ENCODE data around the gene TEX35.

The TEX35 gene

GRCh38 chr1:178496410-178497135, 16.3 kb upstream of the TEX35 start, which contains the start of gene CLEC20A:
TSS of gene CLEC20A (minus strand) at chr1:178496964. CDS start at chr1:178496939, 25 bp downstream.
- DNase-seq (ENCODE audit: extremely low spot score) = no peak
- POLR2A ChIA-PET = no interaction called here
- TF ChIP-seq NFRKB (IDR thresholded peaks at IDR 0.05) (no peak), ZNF384 (IDR thresholded peaks at IDR 0.05) (no peak), CTBP1 (IDR thresholded peaks at IDR 0.05; ENCODE audit: borderline replicate concordance) (no peak), ELF4 (IDR thresholded peaks at IDR 0.05) (no peak)
- CTCF ChIA-PET = no interaction called here

- DNase-seq (ENCODE audit: extremely low spot score) = no peak
- ChIA-PET POLR2A (no interaction called here), CTCF (no interaction called here)
- TF ChIP-seq ELF4 (IDR thresholded peaks at IDR 0.05) (no peak), FOXA1 (IDR thresholded peaks at IDR 0.05) (no peak), FOXK2 (IDR thresholded peaks at IDR 0.05) (no peak), TARDBP (IDR thresholded peaks at IDR 0.05) (no peak), FOXM1 (IDR thresholded peaks at IDR 0.05; ENCODE audit: borderline replicate concordance) (no peak), PKNOX1 (IDR thresholded peaks at IDR 0.05) (no peak), ARNT (IDR thresholded peaks at IDR 0.05) (no peak), SUZ12 (IDR thresholded peaks at IDR 0.05) (no peak), HDGF (IDR thresholded peaks at IDR 0.05; ENCODE audit: borderline replicate concordance) (no peak), SP1 (IDR thresholded peaks at IDR 0.05) (no peak), ZNF384 (IDR thresholded peaks at IDR 0.05) (no peak), BHLHE40 (IDR thresholded peaks at IDR 0.05; ENCODE audit: borderline replicate concordance) (no peak), CTBP1 (IDR thresholded peaks at IDR 0.05; ENCODE audit: borderline replicate concordance) (no peak), L3MBTL2 (conservative IDR thresholded peaks at IDR 0.05) (no peak)
These were observed 14.9 kb upstream of the TEX35 start for GRCh38 chr1:178497903-178498478.

GRCh38 chr1:178498896-178499675, 13.8 kb upstream of the TEX35 start:
- ChIA-PET CTCF (no interaction called here), POLR2A (no interaction called here)
- TF ChIP-seq ZNF384 (IDR thresholded peaks at IDR 0.05) = no peak
- TF ChIP-seq HDGF (IDR thresholded peaks at IDR 0.05; ENCODE audit: borderline replicate concordance) = no peak
- no peak for TF ChIP-seq SUZ12 (IDR thresholded peaks at IDR 0.05)
- TF ChIP-seq ELF4 (IDR thresholded peaks at IDR 0.05) = no peak
- no peak for TF ChIP-seq TARDBP (IDR thresholded peaks at IDR 0.05)
- TF ChIP-seq FOXA1 (IDR thresholded peaks at IDR 0.05) = no peak
- TF ChIP-seq NFRKB (IDR thresholded peaks at IDR 0.05) = no peak
- TF ChIP-seq L3MBTL2 (conservative IDR thresholded peaks at IDR 0.05) = no peak
- DNase-seq (ENCODE audit: extremely low spot score) = no peak

GRCh38 chr1:178500091-178500770, 12.7 kb upstream of the TEX35 start:
- peak; percentile 54 for DNase-seq (ENCODE audit: extremely low spot score)
- CTCF ChIA-PET = interaction anchor here (1.8 to 2.3 kb wide), 3 partner anchors 8 to 189 kb away, joined by 6 to 12 read pairs (median 11); no protein-coding TSS in a partner anchor
- TF ChIP-seq ZNF384 (IDR thresholded peaks at IDR 0.05) = no peak
- TF ChIP-seq ARNT (IDR thresholded peaks at IDR 0.05) = no peak
- no peak for TF ChIP-seq SUZ12 (IDR thresholded peaks at IDR 0.05)
- no peak for TF ChIP-seq LEF1 (IDR thresholded peaks at IDR 0.05; ENCODE audit: borderline replicate concordance)
- TF ChIP-seq NFRKB (IDR thresholded peaks at IDR 0.05) = no peak
- no peak for TF ChIP-seq PKNOX1 (IDR thresholded peaks at IDR 0.05)
- no peak for TF ChIP-seq FOXM1 (IDR thresholded peaks at IDR 0.05; ENCODE audit: borderline replicate concordance)
- no peak for TF ChIP-seq CTBP1 (IDR thresholded peaks at IDR 0.05; ENCODE audit: borderline replicate concordance)
- no peak for TF ChIP-seq L3MBTL2 (conservative IDR thresholded peaks at IDR 0.05)
- TF ChIP-seq BHLHE40 (IDR thresholded peaks at IDR 0.05; ENCODE audit: borderline replicate concordance) = no peak
- TF ChIP-seq TARDBP (IDR thresholded peaks at IDR 0.05) = no peak
- no peak for TF ChIP-seq FOXK2 (IDR thresholded peaks at IDR 0.05)

GRCh38 chr1:178500936-178501554, 11.9 kb upstream of the TEX35 start:
- no peak for DNase-seq (ENCODE audit: extremely low spot score)
- CTCF ChIA-PET = interaction anchor here (1.1 to 2.3 kb wide), 13 partner anchors 9 to 201 kb away, joined by 3 to 12 read pairs (median 4); partner anchors contain the start of gene TEX35

More at GRCh38 chr1:178500091-178500770, 12.7 kb upstream of the TEX35 start:
- POLR2A ChIA-PET = no interaction called here

More at GRCh38 chr1:178500936-178501554, 11.9 kb upstream of the TEX35 start:
- no peak for TF ChIP-seq SUZ12 (IDR thresholded peaks at IDR 0.05)
- TF ChIP-seq LEF1 (IDR thresholded peaks at IDR 0.05; ENCODE audit: borderline replicate concordance) = no peak
- no peak for TF ChIP-seq TARDBP (IDR thresholded peaks at IDR 0.05)
- TF ChIP-seq BHLHE40 (IDR thresholded peaks at IDR 0.05; ENCODE audit: borderline replicate concordance) = no peak
- no peak for TF ChIP-seq CTBP1 (IDR thresholded peaks at IDR 0.05; ENCODE audit: borderline replicate concordance)
- TF ChIP-seq FOXA1 (IDR thresholded peaks at IDR 0.05) = no peak
- POLR2A ChIA-PET = no interaction called here
